HFF-Myc (cell line): ENCODE results near the gene SH3D19.

Experiments used
- DNase-seq: peaks from one replicate; pipeline ENCODE4 v3.0.0-alpha.2; 2011; ENCODE audit warnings: low read depth; ENCODE audit errors: extremely low read depth
- H3K4me3 ChIP-seq: replicated peaks from 2 replicates; pipeline ENCODE4 v1.5.1; 2011; ENCODE audit warnings: low read depth, mild to moderate bottlenecking, control low read depth, low read length
- CTCF ChIP-seq: IDR thresholded peaks from 2 replicates; pipeline ENCODE4 v1.5.1; 2012; ENCODE audit warnings: mild to moderate bottlenecking, low read depth, low read length, control low read depth; ENCODE audit errors: missing control alignments

Gene SH3D19

GRCh38 chr4:151175233-151175632 lies 150.2 kb downstream of the SH3D19 start:
- no peak for TF ChIP-seq CTCF
- DNase-seq: no peak
- no peak overlapping the region for H3K4me3 ChIP-seq

GRCh38 chr4:151174784-151175183 lies 150.6 kb downstream of the SH3D19 start:
- H3K4me3 ChIP-seq: no peak overlapping the region
- DNase-seq: no peak
- no peak for TF ChIP-seq CTCF

- H3K4me3 ChIP-seq: no peak overlapping the region
- DNase-seq: no peak
- TF ChIP-seq CTCF: no peak
Observed at GRCh38 chr4:151173871-151174270, 151.5 kb downstream of the SH3D19 start.

- DNase-seq: no peak
- H3K4me3 ChIP-seq: no peak overlapping the region
- TF ChIP-seq CTCF: no peak
Observed at GRCh38 chr4:151169900-151170299, 155.5 kb downstream of the SH3D19 start.

GRCh38 chr4:151169223-151169622 lies 156.2 kb downstream of the SH3D19 start:
- no peak overlapping the region for H3K4me3 ChIP-seq
- DNase-seq: peak; percentile 91
- no peak for TF ChIP-seq CTCF

GRCh38 chr4:151167561-151167960 lies 157.8 kb downstream of the SH3D19 start:
- H3K4me3 ChIP-seq: no peak overlapping the region
- no peak for DNase-seq
- TF ChIP-seq CTCF: no peak

- no peak overlapping the region for H3K4me3 ChIP-seq
- DNase-seq: no peak
- no peak for TF ChIP-seq CTCF
Observed at GRCh38 chr4:151166636-151167035, 158.8 kb downstream of the SH3D19 start.
